ENCODE results near the gene TUBB1. TPM values are rescaled to one million over a fixed set of nuclear protein-coding genes. Genes with fewer than 3 reads are reported as not detected.

Gene TUBB1
- total and polyA plus RNA-seq, 4 donors: 0.64 to 6.8 (median 3.7) TPM

GRCh38 chr20:59032023-59032712, 12.9 kb downstream of the TUBB1 start, which contains the start of gene ATP5F1E:
Gene ATP5F1E (minus strand): TSS chr20:59032335. CDS start chr20:59032251, 84 bp downstream.
- Histone ChIP-seq H3K4me3 (peak within 1 kb of the TSS; percentile 93), H3K9ac (ENCODE audit: insufficient read depth in 1 of 2, low read length in 2 of 2) (peak within 1 kb of the TSS; percentile 44 to 78), H3K36me3 (ENCODE audit: control insufficient read depth in 4 of 4, insufficient read depth in 4 of 4, low read length in 4 of 4) (peaks cover 16 to 29% (median 21%) of the 10 kb centered on the region in 4 donors), H3K27ac (ENCODE audit: low read depth in 1 of 2, low read length in 1 of 2) (peak within 1 kb of the TSS; percentile 97 to 98), H3K9me3 (ENCODE audit: control insufficient read depth in 4 of 4, insufficient read depth in 3 of 4, low read length in 3 of 4) (no peaks in the 10 kb centered on the region), H3K27me3 (ENCODE audit: control insufficient read depth in 3 of 3, insufficient read depth in 3 of 3, low read length in 2 of 3) (no peaks in the 10 kb centered on the region), H3K4me1 (ENCODE audit: control insufficient read depth in 5 of 5, insufficient read depth in 5 of 5, low read length in 5 of 5) (peaks cover 0 to 27% (median 13%) of the 10 kb centered on the region in 5 donors)
- DNase-seq (peak; percentile 95 to 98 (median 97)), ATAC-seq (ENCODE audit: insufficient read depth, low FRiP score) (peak; percentile 100)
- TF ChIP-seq CTCF (IDR thresholded peaks at IDR 0.05; ENCODE audit: control extremely low read depth, extremely low read depth): no peak
- 0 to 1% methylated on average over 77 to 86 of the region's 86 CpGs for WGBS, 2 donors

- Histone ChIP-seq H3K27ac (ENCODE audit: low read depth in 1 of 2, low read length in 1 of 2) (peak overlapping the region; percentile 89 to 97), H3K27me3 (ENCODE audit: control insufficient read depth in 3 of 3, insufficient read depth in 3 of 3, low read length in 2 of 3) (no peaks in the 10 kb centered on the region), H3K9me3 (ENCODE audit: control insufficient read depth in 4 of 4, insufficient read depth in 3 of 4, low read length in 3 of 4) (no peaks in the 10 kb centered on the region), H3K4me1 (ENCODE audit: control insufficient read depth in 5 of 5, insufficient read depth in 5 of 5, low read length in 5 of 5) (peaks cover 0 to 27% (median 13%) of the 10 kb centered on the region in 5 donors), H3K9ac (ENCODE audit: insufficient read depth in 1 of 2, low read length in 2 of 2) (peak overlapping the region in 1 of 2 donors; percentile 61), H3K36me3 (ENCODE audit: control insufficient read depth in 4 of 4, insufficient read depth in 4 of 4, low read length in 4 of 4) (peaks cover 14 to 25% (median 24%) of the 10 kb centered on the region in 4 donors), H3K4me3 (peak overlapping the region; percentile 52)
- 3% methylated on average over 13 of the region's 13 CpGs for WGBS, 2 donors
- no peak for ATAC-seq (ENCODE audit: insufficient read depth, low FRiP score)
- no peak for TF ChIP-seq CTCF (IDR thresholded peaks at IDR 0.05; ENCODE audit: control extremely low read depth, extremely low read depth)
- no peak for DNase-seq
These were observed 13.5 kb downstream of the TUBB1 start for GRCh38 chr20:59032713-59033059.

GRCh38 chr20:59033093-59033492, 13.9 kb downstream of the TUBB1 start:
- WGBS, 2 donors: 96 to 100% methylated on average over 1 of the region's 1 CpG
- Histone ChIP-seq H3K9me3 (ENCODE audit: control insufficient read depth in 4 of 4, insufficient read depth in 3 of 4, low read length in 3 of 4) (no peaks in the 10 kb centered on the region), H3K9ac (ENCODE audit: insufficient read depth in 1 of 2, low read length in 2 of 2) (peak overlapping the region in 1 of 2 donors; percentile 61), H3K27me3 (ENCODE audit: control insufficient read depth in 3 of 3, insufficient read depth in 3 of 3, low read length in 2 of 3) (no peaks in the 10 kb centered on the region), H3K4me1 (ENCODE audit: control insufficient read depth in 5 of 5, insufficient read depth in 5 of 5, low read length in 5 of 5) (peaks cover 0 to 27% (median 13%) of the 10 kb centered on the region in 5 donors), H3K27ac (ENCODE audit: low read depth in 1 of 2, low read length in 1 of 2) (no peak overlapping the region), H3K4me3 (no peak overlapping the region), H3K36me3 (ENCODE audit: control insufficient read depth in 4 of 4, insufficient read depth in 4 of 4, low read length in 4 of 4) (peaks cover 15 to 26% (median 25%) of the 10 kb centered on the region in 4 donors)
- no peak for TF ChIP-seq CTCF (IDR thresholded peaks at IDR 0.05; ENCODE audit: control extremely low read depth, extremely low read depth)
- ATAC-seq (ENCODE audit: insufficient read depth, low FRiP score) (no peak), DNase-seq (no peak)
